Suppressor macrophage (primary cell): ENCODE results near the gene TNFRSF8.

ENCODE experiments used
- DNase-seq, 4 experiments: peaks; one replicate each; pipeline ENCODE4 v3.0.0-alpha.2; 2020 to 2022

Gene TNFRSF8

DNA sequence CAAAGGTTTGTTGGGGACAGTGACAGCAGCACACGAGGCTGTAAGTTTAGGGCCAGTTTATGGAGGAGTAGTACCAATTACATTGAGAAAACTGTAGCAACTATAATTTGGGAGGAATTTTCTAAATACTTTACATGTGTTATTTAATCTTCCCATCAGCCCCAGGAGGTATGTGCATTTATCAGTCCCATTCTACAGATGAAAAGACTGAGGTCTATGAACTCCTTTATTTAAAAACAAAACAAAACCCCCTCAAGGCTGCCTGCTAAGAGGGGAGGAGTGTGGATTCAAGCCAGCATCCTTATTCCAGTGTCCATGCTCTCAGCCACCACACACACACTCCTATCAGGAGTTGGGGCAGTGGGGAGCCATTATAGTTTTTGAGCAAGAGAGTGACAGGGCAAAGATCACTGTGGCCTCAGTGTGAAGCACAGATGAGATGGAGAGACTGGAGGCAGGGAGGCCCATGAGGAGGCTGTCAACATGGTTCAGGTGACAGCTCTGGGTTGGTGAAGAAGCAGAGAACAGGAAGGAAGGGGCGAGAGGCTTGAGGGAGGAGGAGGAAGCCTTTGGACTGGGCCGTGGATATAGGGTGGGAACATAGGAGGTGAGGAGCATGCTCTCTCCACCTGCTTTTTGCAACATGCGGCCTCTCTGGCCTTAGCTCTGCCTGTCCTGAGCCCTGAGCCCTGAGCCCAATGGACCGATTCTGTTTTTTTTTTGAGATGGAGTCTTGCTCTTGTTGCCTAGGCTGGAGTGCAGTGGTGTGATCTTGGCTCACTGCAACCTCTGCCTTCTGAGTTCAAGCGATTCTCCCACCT, 113.4 kb downstream of the TNFRSF8 start:
- no peak for DNase-seq

- DNase-seq: peak in 1 of 4 experiments; percentile 51
Observed at GRCh38 chr1:12177156-12177998, 114.3 kb downstream of the TNFRSF8 start.

DNA sequence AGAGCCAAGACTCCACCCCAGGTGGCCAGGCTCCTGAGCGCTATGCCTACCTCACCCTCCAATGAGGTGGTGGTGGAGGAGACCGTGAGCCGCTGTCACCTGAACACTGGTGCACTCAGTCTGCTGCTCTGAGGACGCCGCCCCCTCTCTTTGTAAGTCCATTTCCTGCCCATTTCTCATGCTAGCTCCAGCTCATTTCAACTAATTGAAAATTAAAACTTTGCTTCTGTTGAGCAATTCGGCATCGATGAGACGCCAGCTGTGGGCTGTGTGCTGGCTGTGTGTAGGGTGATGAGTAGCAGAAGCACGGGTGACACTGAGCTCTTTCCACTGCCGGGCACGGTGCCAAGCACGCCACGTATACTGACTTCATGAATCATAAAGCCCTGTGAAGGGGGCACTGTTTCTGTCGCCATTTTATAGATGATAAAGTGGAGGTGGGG, 114.9 kb downstream of the TNFRSF8 start:
- peak; percentile 97 to 99 (median 98) for DNase-seq

- DNase-seq: no peak
Observed at GRCh38 chr1:12178511-12178910, 115.4 kb downstream of the TNFRSF8 start.

DNA sequence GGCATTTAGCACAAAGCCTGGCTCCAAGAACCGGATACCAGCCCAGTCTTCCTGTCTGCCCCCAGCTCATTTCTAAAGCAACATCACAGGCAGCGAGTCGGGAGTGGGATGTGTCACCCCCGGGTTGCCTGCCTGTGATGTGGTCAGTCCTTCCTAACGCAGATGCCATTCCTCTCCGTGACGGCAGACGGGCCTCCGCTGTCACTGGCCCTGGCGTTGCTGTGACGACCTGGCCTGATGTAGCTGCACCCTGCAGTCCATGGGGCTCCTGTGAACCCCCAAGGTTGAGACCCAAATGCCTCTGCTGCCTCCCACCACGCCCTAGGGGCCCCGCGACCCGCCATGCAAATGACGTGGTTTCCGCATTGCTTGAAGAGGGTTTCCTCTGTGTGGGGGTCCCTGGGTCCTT, 116.0 kb downstream of the TNFRSF8 start:
- peak; percentile 89 to 96 (median 92) for DNase-seq

DNA sequence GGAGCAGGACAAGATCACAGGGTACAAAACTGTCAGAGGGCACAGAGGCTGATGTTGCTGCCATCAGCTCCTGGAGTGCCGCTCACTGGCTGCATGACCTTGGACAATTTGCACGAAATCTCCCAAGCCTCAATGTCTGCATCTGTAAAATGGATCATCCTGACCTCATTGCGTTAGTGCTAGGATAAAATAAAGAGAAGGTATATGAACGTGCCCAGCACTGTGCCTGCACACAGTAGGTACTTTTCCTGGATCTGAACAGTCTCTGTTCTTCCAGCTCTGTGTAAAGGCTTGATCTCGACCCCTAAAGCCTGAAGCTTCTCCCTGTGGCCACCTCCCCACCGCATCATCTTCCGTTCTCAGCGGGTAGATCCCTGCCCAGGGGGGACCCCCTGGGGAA, 116.6 kb downstream of the TNFRSF8 start:
- DNase-seq: no peak

- DNase-seq: peak; percentile 93 to 97 (median 96)
Observed at GRCh38 chr1:12180315-12180714, 117.2 kb downstream of the TNFRSF8 start.

DNA sequence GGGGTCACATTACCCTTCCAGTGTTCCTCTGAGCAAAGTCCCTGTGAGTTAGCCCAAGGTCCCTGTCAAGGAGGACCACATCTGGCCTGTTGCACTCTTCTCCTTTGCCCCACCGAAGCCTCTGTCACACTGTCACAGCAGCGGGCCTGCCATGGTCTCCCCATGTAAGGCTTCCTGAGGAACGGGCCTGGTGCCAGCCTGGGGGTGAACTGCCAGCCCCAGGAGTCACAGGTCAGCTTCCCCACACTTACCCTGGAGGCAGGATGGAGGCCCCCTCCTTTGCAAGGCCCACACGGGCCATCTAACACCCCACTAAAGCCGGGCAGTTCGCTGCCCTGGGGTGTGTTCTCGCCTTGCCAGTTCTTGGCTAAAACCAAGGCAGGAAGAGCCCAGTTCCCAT, 117.8 kb downstream of the TNFRSF8 start:
- peak in 1 of 4 experiments; percentile 52 for DNase-seq

GRCh38 chr1:12181568-12181967, 118.5 kb downstream of the TNFRSF8 start:
- DNase-seq: no peak

GRCh38 chr1:12182410-12182984, 119.4 kb downstream of the TNFRSF8 start:
- DNase-seq: peak in 1 of 4 experiments; percentile 40

DNA sequence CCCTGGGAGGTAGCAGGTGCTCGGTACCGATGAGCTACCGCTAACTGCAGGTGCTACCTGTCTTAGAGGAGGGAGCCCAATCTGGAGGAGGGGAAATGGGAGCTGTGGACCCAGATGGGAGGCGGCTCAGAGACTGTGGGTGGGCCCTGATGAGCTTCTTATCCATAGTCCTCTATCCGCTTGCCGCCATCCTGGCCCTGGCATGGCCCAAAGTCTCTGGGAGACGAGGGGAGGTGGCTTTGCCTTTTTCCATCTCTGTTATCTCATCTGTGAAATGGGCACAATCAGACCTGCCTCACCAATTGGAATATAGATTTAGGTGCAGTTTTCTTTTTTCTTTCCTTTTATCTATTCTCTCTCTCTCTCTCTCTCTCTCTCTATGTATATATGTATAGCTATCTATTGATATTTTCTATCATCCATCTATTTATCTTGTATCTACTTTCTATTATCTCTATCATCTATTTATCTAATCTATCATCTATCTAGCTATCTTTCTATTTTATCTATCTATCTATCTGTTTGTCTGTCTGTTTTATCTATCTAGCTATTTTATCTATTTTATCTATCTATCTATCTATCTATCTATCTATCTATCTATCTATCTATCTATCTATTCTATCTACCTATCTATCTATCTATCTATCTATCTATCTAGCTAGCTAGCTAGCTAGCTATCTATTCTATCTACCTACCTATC, 120.1 kb downstream of the TNFRSF8 start:
- DNase-seq: no peak

- DNase-seq: peak; percentile 94 to 99 (median 96)
Observed at GRCh38 chr1:12184008-12184681, 121.0 kb downstream of the TNFRSF8 start.

GRCh38 chr1:12185036-12185917, 122.2 kb downstream of the TNFRSF8 start:
- DNase-seq: peak in 3 of 4 experiments; percentile 59 to 63 (median 62)

- no peak for DNase-seq
Observed at GRCh38 chr1:12185918-12186678, 123.0 kb downstream of the TNFRSF8 start.

DNA sequence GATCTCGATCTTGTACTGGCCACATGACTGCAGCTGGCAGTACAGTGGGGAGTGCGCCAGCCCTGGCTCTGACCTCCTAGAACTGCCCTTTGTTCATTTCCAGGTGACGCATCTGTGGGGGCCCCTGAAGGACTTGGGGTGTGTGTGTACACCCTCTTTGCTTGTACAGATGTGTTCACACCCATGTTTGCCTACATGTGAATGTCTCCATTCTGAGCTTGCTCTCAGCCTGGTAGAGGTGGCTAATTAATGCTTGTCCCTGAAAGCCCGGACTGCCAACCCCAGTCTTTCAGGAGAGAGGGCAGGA, 123.5 kb downstream of the TNFRSF8 start:
- DNase-seq: no peak

- no peak for DNase-seq
Observed at GRCh38 chr1:12188115-12188514, 125.0 kb downstream of the TNFRSF8 start.

- no peak for DNase-seq
Observed at GRCh38 chr1:12188657-12189327, 125.7 kb downstream of the TNFRSF8 start.

GRCh38 chr1:12189328-12189682, 126.2 kb downstream of the TNFRSF8 start:
- no peak for DNase-seq

DNA sequence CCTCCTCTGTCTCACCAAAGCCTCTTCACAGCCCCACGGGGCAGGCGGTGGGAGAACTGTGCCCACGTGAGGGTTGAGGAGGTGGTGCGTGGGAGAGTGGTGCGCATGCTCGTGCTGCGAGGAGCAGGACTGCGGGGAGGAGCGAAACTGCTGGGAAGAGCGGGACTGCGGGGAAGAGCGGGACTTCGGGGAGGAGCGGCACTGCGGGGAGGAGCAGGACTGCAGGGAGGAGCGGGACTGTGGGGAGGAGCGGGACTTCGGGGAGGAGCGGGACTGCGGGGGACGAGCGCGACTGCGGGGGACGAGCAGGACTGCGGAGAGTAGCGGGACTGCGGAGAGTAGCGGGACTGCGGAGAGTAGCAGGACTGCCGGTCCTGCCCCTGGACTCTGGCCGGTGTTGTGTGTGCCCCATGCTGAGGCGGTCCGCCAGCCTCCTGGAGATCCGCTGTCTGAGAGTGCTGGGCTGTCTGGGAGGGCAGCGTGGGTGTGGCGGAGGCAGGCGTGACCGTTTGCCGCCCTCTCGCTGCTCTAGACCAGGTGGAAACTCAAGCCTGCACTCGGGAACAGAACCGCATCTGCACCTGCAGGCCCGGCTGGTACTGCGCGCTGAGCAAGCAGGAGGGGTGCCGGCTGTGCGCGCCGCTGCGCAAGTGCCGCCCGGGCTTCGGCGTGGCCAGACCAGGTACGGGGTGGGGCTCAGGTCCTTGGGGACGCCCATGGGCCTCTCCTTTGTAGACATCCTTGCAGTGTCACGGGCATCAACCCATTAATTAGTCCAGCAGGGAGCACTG, 128.3 kb downstream of the TNFRSF8 start:
- no peak for DNase-seq
